Measurements from ENCODE around the gene ACVRL1.
A peak's percentile ranks its signal among the peaks of the same experiment; 100 is the strongest.

The ACVRL1 gene

GRCh38 chr12:51917746-51918453, 10.6 kb downstream of the ACVRL1 start:
- no peak for DNase-seq (ENCODE audit: low spot score)

GRCh38 chr12:51920046-51920445, 12.7 kb downstream of the ACVRL1 start:
- no peak for DNase-seq (ENCODE audit: low spot score)

DNA sequence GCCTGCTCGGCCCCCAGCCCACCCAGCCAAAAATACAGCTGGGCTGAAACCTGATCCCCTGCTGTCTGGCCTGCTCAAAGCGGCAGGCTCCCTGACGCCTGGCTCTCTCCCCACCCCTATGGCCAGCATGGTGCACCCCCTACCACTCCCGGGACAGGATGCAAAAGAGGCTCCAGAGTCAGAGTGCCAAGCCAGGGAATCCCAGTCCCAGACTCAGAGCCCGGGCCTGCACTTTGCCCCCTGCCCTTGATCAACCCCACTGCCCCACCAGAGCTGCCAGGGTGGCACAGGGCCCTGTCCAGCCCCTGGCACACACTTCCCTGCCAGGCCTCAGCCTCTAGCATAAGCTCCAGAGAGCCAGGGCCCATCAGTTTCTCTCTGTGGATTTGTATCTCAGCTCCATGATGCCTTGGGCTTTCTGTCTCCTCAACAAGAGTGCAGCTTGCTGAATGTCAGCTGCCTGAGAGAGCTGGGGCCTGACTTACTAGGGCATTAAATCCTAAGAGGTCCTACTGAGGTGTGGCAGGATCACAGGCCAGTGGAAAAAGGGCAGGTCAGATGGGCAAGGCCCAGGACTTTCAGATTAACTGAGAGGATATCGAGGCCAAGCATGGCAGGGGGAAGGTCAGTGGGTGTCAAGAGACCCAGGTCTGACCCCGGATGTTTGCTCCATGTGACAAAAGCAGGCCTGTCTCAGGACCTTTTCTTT, 13.9 kb downstream of the ACVRL1 start:
- DNase-seq (ENCODE audit: low spot score): no peak

DNA sequence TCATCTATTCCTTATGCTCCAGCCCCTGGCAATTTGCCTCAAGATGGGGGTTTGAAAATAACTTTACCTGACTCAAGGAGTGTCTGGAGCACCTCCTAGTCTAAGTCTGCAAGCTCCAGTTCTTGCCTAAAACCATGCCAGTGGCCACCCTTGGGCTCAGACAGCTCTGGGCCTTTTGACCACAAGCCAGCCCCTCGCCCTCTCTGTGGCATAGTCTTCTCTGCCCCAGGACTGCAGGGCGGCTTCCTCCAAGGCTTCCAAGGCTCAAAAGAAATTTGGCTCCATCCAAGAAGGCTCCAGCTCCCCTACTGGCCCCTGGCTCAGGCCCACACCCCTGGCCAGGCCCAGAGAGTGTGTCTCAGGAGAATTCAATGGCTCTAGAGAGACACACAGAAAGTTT, 14.8 kb downstream of the ACVRL1 start:
- DNase-seq (ENCODE audit: low spot score): no peak

- DNase-seq (ENCODE audit: low spot score): peak; percentile 22
Measured at GRCh38 chr12:51922762-51923505, 15.6 kb downstream of the ACVRL1 start.

- DNase-seq (ENCODE audit: low spot score): no peak
Measured at GRCh38 chr12:51923506-51924365, 16.4 kb downstream of the ACVRL1 start.

- no peak for DNase-seq (ENCODE audit: low spot score)
Measured at GRCh38 chr12:51924551-51925319, 17.4 kb downstream of the ACVRL1 start.

DNA sequence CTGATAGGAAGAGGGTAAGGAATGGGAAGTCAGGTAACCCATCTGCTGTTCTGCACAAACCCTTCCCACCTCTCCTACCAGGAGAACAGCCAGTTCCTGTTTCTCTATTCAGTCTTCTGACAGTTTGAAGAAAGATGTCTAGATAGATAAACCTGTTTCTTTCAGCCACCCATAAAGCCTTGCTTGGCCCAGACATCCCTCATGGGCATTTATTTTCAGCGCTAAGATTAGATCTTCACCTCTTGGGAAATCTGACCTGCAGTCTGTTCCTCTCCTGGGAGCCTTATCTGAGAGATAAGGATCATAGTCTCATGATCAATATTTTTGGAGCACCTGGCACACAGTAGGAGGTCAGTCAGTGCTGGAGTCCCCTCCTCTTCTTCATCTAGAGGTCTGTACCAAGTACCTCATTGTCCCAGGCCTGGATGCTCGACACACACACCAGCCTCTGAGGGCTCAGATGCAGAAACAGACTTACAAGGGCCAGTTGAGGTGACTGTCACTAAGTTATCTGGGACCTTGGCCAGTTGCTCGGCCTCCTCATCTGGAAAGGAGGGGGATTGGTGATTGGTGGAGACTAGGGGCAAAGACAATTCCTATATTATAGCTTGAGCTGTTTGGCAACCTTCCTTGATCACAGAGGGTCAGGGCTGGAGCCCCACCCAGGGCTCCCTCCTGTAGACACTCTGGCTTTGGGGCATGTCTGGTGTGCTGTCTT, 18.2 kb downstream of the ACVRL1 start:
- no peak for DNase-seq (ENCODE audit: low spot score)

GRCh38 chr12:51926064-51926632, 18.8 kb downstream of the ACVRL1 start:
- DNase-seq (ENCODE audit: low spot score): no peak

GRCh38 chr12:51926718-51927117, 19.4 kb downstream of the ACVRL1 start:
- no peak for DNase-seq (ENCODE audit: low spot score)

DNA sequence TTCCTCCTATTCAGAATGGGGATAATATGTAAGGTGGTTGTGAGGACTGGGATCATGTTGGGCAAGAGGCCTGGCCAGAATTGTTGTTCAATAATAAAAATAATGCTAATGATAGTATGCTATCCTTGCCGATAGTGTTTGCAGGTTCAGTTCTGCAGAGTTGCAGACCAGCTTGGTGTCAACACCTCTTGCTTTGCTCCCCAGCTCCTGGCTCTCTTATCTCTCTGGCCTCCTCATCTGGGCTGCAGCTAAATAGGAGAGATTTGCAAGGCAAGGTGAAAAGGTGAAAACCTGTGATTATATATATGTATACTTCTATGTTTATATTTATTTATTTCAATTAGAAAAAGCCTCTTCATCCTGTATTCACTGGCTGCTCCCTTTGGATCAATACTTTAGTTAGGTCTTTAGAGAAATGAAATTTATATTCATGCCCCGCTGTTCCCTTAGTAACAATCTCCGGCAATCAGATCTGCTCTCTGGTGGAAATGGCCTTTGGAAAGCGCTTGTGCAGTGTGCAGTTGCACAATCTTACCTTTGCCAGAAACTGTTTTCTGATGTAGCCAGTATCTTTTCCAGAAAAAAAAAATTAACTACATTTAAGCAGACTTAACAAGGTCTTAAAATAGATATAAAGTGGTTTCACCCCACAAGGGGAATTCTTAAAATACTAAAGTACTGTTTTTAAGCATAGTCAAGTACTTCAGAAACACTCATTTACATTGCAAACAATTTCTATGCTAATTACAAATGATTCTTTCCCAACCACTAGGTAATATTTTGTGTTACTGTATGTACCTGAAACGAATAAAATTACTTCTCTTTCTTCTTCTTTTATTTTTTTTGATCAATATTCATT, 25.1 kb downstream of the ACVRL1 start:
- no peak for DNase-seq (ENCODE audit: low spot score)

GRCh38 chr12:51934080-51934479, 26.8 kb downstream of the ACVRL1 start:
- no peak for DNase-seq (ENCODE audit: low spot score)

DNA sequence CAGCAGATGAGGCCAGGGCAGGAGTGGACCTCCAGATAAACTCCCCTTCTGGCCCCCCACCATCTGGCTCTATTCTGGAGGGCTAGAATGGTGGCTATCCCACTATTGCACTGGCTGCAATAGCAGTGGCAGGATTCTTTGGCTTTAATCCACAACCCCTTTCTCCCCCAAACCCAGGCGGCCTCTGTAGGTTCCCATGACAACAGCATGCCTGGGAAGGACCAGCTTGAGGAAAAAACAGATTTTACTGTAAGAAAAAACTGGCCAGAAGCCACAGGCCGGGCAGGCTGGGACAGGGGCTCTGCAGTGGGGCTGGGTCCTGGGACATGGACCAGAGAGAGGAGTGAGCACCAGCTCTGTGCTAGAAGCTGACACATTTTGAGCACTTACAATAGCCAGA, 30.6 kb downstream of the ACVRL1 start:
- no peak for DNase-seq (ENCODE audit: low spot score)

DNA sequence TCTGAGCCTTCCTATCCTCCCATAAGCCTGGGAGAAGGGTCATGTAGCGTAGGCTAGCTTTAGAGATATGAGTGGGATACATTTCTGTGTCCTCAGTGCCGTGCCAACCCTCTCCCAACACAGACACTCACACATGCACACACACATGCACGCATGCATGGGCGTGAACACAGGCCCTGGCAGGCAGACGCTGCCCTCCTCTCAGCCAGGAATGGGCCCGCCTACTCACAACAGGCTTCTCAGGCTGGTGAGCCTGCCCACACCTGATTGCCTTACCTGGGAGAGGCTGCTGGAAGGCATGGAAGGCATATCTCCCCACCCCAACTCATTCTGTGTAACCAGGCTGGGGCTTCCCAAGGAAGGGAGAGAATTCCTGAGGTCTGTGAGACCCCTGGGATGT, 31.4 kb downstream of the ACVRL1 start:
- no peak for DNase-seq (ENCODE audit: low spot score)

GRCh38 chr12:51941011-51941581, 33.8 kb downstream of the ACVRL1 start:
- no peak for DNase-seq (ENCODE audit: low spot score)

DNA sequence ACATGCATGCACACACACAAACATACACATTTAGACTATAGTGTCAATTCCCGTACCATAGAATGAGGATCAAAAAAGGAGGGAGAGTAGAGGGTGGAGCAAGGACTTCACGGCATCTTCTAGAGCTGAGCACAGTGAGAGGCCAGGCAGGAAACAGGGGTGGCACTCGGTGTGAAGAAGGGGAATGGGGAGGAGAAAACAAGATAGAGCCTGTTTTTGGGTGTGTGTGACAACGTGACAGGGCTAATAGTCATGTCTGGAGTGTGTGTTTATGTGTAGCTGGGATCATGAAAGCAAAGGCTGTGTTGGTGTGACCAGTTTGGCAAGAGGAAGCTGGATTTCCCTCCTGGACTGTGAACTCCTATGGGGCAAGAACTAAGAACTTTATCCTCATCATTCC, 34.3 kb downstream of the ACVRL1 start:
- DNase-seq (ENCODE audit: low spot score): no peak

DNA sequence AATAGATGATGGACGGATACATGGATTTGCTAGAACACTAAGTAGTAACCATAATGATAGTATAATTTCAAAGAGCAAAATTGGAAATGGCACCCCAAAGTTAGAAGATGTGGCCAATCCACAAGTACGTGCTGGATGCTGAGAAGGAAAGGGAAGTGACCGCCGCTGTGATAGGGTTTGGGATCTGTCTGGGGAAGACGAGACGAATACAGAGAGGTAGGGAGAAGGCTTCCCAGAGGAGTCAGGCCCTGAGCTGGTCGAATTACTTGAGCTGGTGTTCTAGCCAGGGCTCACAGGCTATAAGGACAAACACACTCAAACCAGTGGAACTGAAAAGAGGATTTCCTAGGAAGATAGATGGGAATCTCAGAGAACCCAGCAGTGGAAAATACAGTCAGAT, 34.8 kb downstream of the ACVRL1 start:
- DNase-seq (ENCODE audit: low spot score): no peak

GRCh38 chr12:51942501-51943000, 35.2 kb downstream of the ACVRL1 start:
- no peak for DNase-seq (ENCODE audit: low spot score)

- no peak for DNase-seq (ENCODE audit: low spot score)
Measured at GRCh38 chr12:51943346-51943745, 36.0 kb downstream of the ACVRL1 start.

All from putamen (tissue), 1 donor.